ENCODE results near the gene ARID3B. TPM values are rescaled to one million over a fixed set of nuclear protein-coding genes. Genes with fewer than 3 reads are reported as not detected.

The ARID3B gene
- total RNA-seq, 2 experiments from 2014 or later: 3.2 to 7.5 TPM

- CTCF ChIA-PET (ENCODE audit: unreplicated experiment): interaction anchor here (0.6 to 1.1 kb wide), 2 partner anchors 35 to 250 kb away, joined by 3 read pairs; no protein-coding TSS in a partner anchor
- H3K27ac ChIP-seq (ENCODE audit: low read depth, low read length, poor library complexity, severe bottlenecking): no peak overlapping the region
Measured at GRCh38 chr15:74624020-74624602, 83.1 kb downstream of the ARID3B start.

GRCh38 chr15:74625693-74626092 lies 84.7 kb downstream of the ARID3B start:
- no peaks in the 10 kb centered on the region for H3K9me3 ChIP-seq (ENCODE audit: low read length)
- H4K20me1 ChIP-seq (ENCODE audit: insufficient read depth, low read length): no peaks in the 10 kb centered on the region; the same call in 1 of the 2 replicates
- TF ChIP-seq CTCF (conservative IDR thresholded peaks at IDR 0.05; ENCODE audit: low read length) (no peak), EZH2phosphoT487 (IDR thresholded peaks at IDR 0.05; ENCODE audit: borderline replicate concordance, low read depth, low read length) (no peak)
- no peak overlapping the region for H2AFZ ChIP-seq (ENCODE audit: low read length)
- H3K9me2 ChIP-seq (ENCODE audit: insufficient read depth, low read length): no peaks in the 10 kb centered on the region
- H3K4me1 ChIP-seq (ENCODE audit: insufficient read depth, low read length, poor library complexity, severe bottlenecking): peaks cover 26% of the 10 kb centered on the region
- no TSS peak for BruUV-seq (replicated peaks)
- peaks cover 12% of the 10 kb centered on the region; the same call in 1 of the 2 replicates for H3K79me2 ChIP-seq (ENCODE audit: insufficient read depth, low read depth, low read length)
- POLR2A ChIA-PET: no interaction called here
- intact Hi-C loops (cut with micrococcal nuclease; ENCODE audit: unreplicated experiment): no loop called here
- H3K4me3 ChIP-seq (ENCODE audit: low read depth, low read length, poor library complexity, severe bottlenecking): no peak overlapping the region
- H3K27ac ChIP-seq (ENCODE audit: low read depth, low read length, poor library complexity, severe bottlenecking): no peak overlapping the region
- no peak overlapping the region for H3K4me2 ChIP-seq (ENCODE audit: low read length)
- peaks cover 97% of the 10 kb centered on the region for H3K36me3 ChIP-seq (ENCODE audit: insufficient read depth, low read length)
- DNase-seq (ENCODE audit: low spot score): no peak
- CTCF ChIA-PET (ENCODE audit: unreplicated experiment): no interaction called here

More at GRCh38 chr15:74624020-74624602, 83.1 kb downstream of the ARID3B start:
- POLR2A ChIA-PET: no interaction called here
- Histone ChIP-seq H3K4me1 (ENCODE audit: insufficient read depth, low read length, poor library complexity, severe bottlenecking) (peaks cover 16% of the 10 kb centered on the region), H2AFZ (ENCODE audit: low read length) (no peak overlapping the region), H3K36me3 (ENCODE audit: insufficient read depth, low read length) (peaks cover 100% of the 10 kb centered on the region), H3K4me2 (ENCODE audit: low read length) (no peak overlapping the region), H4K20me1 (ENCODE audit: insufficient read depth, low read length) (no peaks in the 10 kb centered on the region; the same call in 1 of the 2 replicates), H3K9me3 (ENCODE audit: low read length) (no peaks in the 10 kb centered on the region), H3K79me2 (ENCODE audit: insufficient read depth, low read depth, low read length) (peaks cover 12% of the 10 kb centered on the region; the same call in 1 of the 2 replicates), H3K4me3 (ENCODE audit: low read depth, low read length, poor library complexity, severe bottlenecking) (no peak overlapping the region), H3K9me2 (ENCODE audit: insufficient read depth, low read length) (no peaks in the 10 kb centered on the region)
- intact Hi-C loops (cut with micrococcal nuclease; ENCODE audit: unreplicated experiment): no loop called here
- BruUV-seq (replicated peaks): no TSS peak
- no peak for DNase-seq (ENCODE audit: low spot score)
- no peak for TF ChIP-seq CTCF (conservative IDR thresholded peaks at IDR 0.05; ENCODE audit: low read length)
- TF ChIP-seq EZH2phosphoT487 (IDR thresholded peaks at IDR 0.05; ENCODE audit: borderline replicate concordance, low read depth, low read length): no peak

GRCh38 chr15:74626336-74626735 lies 85.3 kb downstream of the ARID3B start:
- no peak overlapping the region for H2AFZ ChIP-seq (ENCODE audit: low read length)
- TF ChIP-seq EZH2phosphoT487 (IDR thresholded peaks at IDR 0.05; ENCODE audit: borderline replicate concordance, low read depth, low read length) (no peak), CTCF (conservative IDR thresholded peaks at IDR 0.05; ENCODE audit: low read length) (no peak)
- peaks cover 26% of the 10 kb centered on the region for H3K4me1 ChIP-seq (ENCODE audit: insufficient read depth, low read length, poor library complexity, severe bottlenecking)
- H3K79me2 ChIP-seq (ENCODE audit: insufficient read depth, low read depth, low read length): peaks cover 12% of the 10 kb centered on the region; the same call in 1 of the 2 replicates
- H3K36me3 ChIP-seq (ENCODE audit: insufficient read depth, low read length): peaks cover 96% of the 10 kb centered on the region
- no peaks in the 10 kb centered on the region for H3K9me3 ChIP-seq (ENCODE audit: low read length)
- BruUV-seq (replicated peaks): no TSS peak
- peak overlapping the region; percentile 66 for H3K27ac ChIP-seq (ENCODE audit: low read depth, low read length, poor library complexity, severe bottlenecking)
- ChIA-PET POLR2A (interaction anchor here (0.6 to 1.7 kb wide), 4 partner anchors 9 to 280 kb away, joined by 3 to 6 read pairs (median 4); no protein-coding TSS in a partner anchor), CTCF (ENCODE audit: unreplicated experiment) (interaction anchor here (0.7 kb wide), 1 partner anchor 9 kb away, joined by 3 read pairs; no protein-coding TSS in a partner anchor)
- intact Hi-C loops (cut with micrococcal nuclease; ENCODE audit: unreplicated experiment): no loop called here
- H3K4me2 ChIP-seq (ENCODE audit: low read length): no peak overlapping the region
- H3K9me2 ChIP-seq (ENCODE audit: insufficient read depth, low read length): no peaks in the 10 kb centered on the region
- H4K20me1 ChIP-seq (ENCODE audit: insufficient read depth, low read length): no peaks in the 10 kb centered on the region; the same call in 1 of the 2 replicates
- DNase-seq (ENCODE audit: low spot score): no peak
- no peak overlapping the region for H3K4me3 ChIP-seq (ENCODE audit: low read depth, low read length, poor library complexity, severe bottlenecking)
